RWPE2 (cell line): Measurements from ENCODE around the gene LARP4B.

Source experiments
- ATAC-seq: fragments of 200-7000 bp; cut with Tn5 transposase; 3 replicates; pipeline ENCODE4 v1.9.1; 2021; ENCODE audit warnings: low read depth
- DNase-seq: peaks from one replicate; pipeline ENCODE4 v3.0.0-alpha.2; 2020; ENCODE audit warnings: low spot score
- H3K27ac ChIP-seq: fragments of 450-650 bp; 2 replicates; pipeline ENCODE4 v1.5.1; 2017; ENCODE audit warnings: mild to moderate bottlenecking; ENCODE audit not compliant: poor library complexity, severe bottlenecking
- H3K27me3 ChIP-seq: fragments of 250-450 bp; sonication (Bioruptor Pico); 2 replicates; pipeline ENCODE4 v1.5.1; 2021; ENCODE audit warnings: mild to moderate bottlenecking, moderate library complexity; ENCODE audit not compliant: insufficient read depth, poor library complexity, severe bottlenecking
- H3K36me3 ChIP-seq: fragments of 250-450 bp; sonication (Bioruptor Pico); 2 replicates; pipeline ENCODE4 v1.5.1; 2020; ENCODE audit warnings: low read depth, mild to moderate bottlenecking, moderate library complexity
- H3K4me1 ChIP-seq: fragments of 250-450 bp; sonication (Bioruptor Pico); 2 replicates; pipeline ENCODE4 v1.5.1; 2021; ENCODE audit warnings: mild to moderate bottlenecking, moderate library complexity; ENCODE audit not compliant: insufficient read depth, poor library complexity, severe bottlenecking
- H3K4me3 ChIP-seq: fragments of 250-450 bp; sonication (Bioruptor Pico); 2 replicates; pipeline ENCODE4 v1.5.1; 2021; ENCODE audit warnings: mild to moderate bottlenecking, moderate library complexity; ENCODE audit not compliant: severe bottlenecking
- H3K9me3 ChIP-seq: fragments of 250-450 bp; sonication (Bioruptor Pico); 2 replicates; pipeline ENCODE4 v1.5.1; 2021; ENCODE audit warnings: mild to moderate bottlenecking, moderate library complexity; ENCODE audit not compliant: severe bottlenecking
- CTCF ChIP-seq: fragments of 450-650 bp; IDR thresholded peaks from one replicate; pipeline ENCODE4 v1.5.1; 2017; ENCODE audit warnings: mild to moderate bottlenecking, moderate library complexity; ENCODE audit not compliant: poor library complexity, severe bottlenecking

The LARP4B gene

GRCh38 chr10:807958-808353 is 123.5 kb downstream of the LARP4B start:
- Histone ChIP-seq H3K36me3 (peaks cover 44% of the 10 kb centered on the region), H3K4me1 (no peaks in the 10 kb centered on the region), H3K4me3 (no peak overlapping the region), H3K27me3 (no peaks in the 10 kb centered on the region), H3K27ac (no peak overlapping the region), H3K9me3 (no peaks in the 10 kb centered on the region)
- TF ChIP-seq CTCF = no peak
- ATAC-seq (no peak), DNase-seq (no peak)

- no peak for ATAC-seq
- no peak for DNase-seq
- H3K4me3 ChIP-seq = no peak overlapping the region
- no peak for TF ChIP-seq CTCF
- H3K27ac ChIP-seq = no peak overlapping the region
- H3K36me3 ChIP-seq = peaks cover 39% of the 10 kb centered on the region
- no peaks in the 10 kb centered on the region for H3K27me3 ChIP-seq
- no peaks in the 10 kb centered on the region for H3K9me3 ChIP-seq
- H3K4me1 ChIP-seq = no peaks in the 10 kb centered on the region
Observed at GRCh38 chr10:807163-807957, 124.1 kb downstream of the LARP4B start.

- H3K27ac ChIP-seq = no peak overlapping the region
- H3K36me3 ChIP-seq = peaks cover 33% of the 10 kb centered on the region
- H3K4me1 ChIP-seq = no peaks in the 10 kb centered on the region
- ATAC-seq (no peak), DNase-seq (no peak)
- no peak overlapping the region for H3K4me3 ChIP-seq
- no peak for TF ChIP-seq CTCF
- H3K9me3 ChIP-seq = no peaks in the 10 kb centered on the region
- no peaks in the 10 kb centered on the region for H3K27me3 ChIP-seq
Observed at GRCh38 chr10:806451-807162, 124.9 kb downstream of the LARP4B start.

GRCh38 chr10:805620-806305 is 125.7 kb downstream of the LARP4B start:
- Histone ChIP-seq H3K9me3 (no peaks in the 10 kb centered on the region), H3K36me3 (peaks cover 24% of the 10 kb centered on the region)

More at GRCh38 chr10:805620-806305, 125.7 kb downstream of the LARP4B start:
- H3K4me3 ChIP-seq = no peak overlapping the region
- DNase-seq (no peak), ATAC-seq (no peak)
- no peak overlapping the region for H3K27ac ChIP-seq
- H3K27me3 ChIP-seq = no peaks in the 10 kb centered on the region
- no peak for TF ChIP-seq CTCF
- H3K4me1 ChIP-seq = no peaks in the 10 kb centered on the region
